Measurements from ENCODE around the gene ISL2.
A peak's percentile ranks its signal among the peaks of the same experiment; 100 is the strongest.

The ISL2 gene

DNA sequence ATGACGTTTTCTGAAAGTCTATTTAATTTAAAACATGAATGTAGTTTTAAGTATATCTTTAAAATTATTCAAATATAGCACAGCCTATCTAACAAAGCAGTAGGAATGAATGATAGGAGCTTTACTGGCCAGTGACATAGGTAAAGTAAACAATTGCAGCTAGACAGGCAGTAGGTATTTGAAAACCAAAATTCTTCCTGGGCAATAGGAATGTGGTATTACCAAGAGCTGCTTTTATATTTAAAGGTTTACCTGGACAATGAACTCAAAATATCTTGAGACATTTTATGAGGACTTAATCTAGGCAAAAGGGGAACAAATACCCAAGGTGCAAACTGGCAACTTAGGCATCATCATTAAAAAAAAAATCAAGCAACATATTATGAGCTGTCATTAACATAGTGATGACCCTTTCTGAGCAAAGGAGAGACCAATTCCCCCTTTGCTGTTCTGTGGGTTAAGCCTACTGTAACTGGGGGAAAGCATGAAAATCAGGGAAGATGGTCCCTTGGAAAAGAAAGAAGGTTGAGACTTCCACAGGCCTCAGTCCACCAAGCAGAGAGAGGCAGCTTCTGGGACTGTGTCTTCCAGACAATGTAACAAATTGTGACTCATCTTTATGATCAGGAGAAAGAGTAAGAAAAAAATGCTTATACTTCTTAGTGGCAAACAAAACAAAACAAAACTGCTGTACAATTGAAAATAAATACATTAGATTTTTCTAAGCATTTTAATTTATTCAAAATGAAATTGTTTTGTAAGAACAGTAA lies 12.9 kb downstream of the ISL2 start:
- no peaks in the 10 kb centered on the region for H3K36me3 ChIP-seq (ENCODE audit: control insufficient read depth in 2 of 2, insufficient read depth in 2 of 2, low read length in 2 of 2)
- H3K4me3 ChIP-seq (ENCODE audit: low read length in 2 of 2), result no peak overlapping the region
- H3K9me3 ChIP-seq (ENCODE audit: control insufficient read depth in 2 of 2, low read length in 2 of 2), result no peaks in the 10 kb centered on the region
- no peak overlapping the region for H3K9ac ChIP-seq (ENCODE audit: low read depth in 1 of 2, low read length in 2 of 2)
- H3K27ac ChIP-seq (ENCODE audit: low read depth in 2 of 2, low read length in 2 of 2), result no peak overlapping the region
- peaks cover 5 to 7% of the 10 kb centered on the region in 2 donors for H3K4me1 ChIP-seq (ENCODE audit: control insufficient read depth in 2 of 2, insufficient read depth in 2 of 2, low read length in 2 of 2)
- H3K27me3 ChIP-seq (ENCODE audit: control insufficient read depth in 2 of 2, insufficient read depth in 2 of 2, low read length in 2 of 2), result peaks cover 12 to 20% of the 10 kb centered on the region in 2 donors

DNA sequence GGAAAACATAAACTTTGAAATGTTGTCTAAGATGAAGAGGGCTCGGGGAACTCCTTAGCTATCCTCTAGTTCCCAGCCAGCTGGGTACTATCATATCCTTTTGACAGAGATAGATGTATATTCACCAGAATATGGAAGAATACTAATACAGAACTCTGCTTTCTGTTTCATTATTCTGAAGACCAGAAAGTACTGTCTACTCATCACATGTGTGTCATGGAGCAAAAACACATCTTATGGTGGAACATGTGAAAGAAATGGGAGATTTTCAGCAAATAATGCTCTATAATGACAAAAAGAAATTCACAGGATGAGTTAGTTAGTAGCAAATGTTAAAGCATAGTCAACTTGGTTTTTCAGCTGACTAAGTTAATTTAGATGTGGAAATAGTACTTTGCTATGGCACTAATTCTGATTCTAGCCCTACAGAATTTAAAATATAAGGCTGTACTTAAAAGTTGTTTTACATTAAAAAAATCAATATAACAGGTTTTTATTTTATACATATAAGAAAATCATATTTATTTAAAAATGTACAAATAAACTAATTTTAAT lies 16.5 kb downstream of the ISL2 start:
- Histone ChIP-seq H3K4me3 (ENCODE audit: low read length in 2 of 2) (no peak overlapping the region), H3K9ac (ENCODE audit: low read depth in 1 of 2, low read length in 2 of 2) (no peak overlapping the region), H3K27me3 (ENCODE audit: control insufficient read depth in 2 of 2, insufficient read depth in 2 of 2, low read length in 2 of 2) (no peaks in the 10 kb centered on the region), H3K4me1 (ENCODE audit: control insufficient read depth in 2 of 2, insufficient read depth in 2 of 2, low read length in 2 of 2) (peaks cover 0 to 4% of the 10 kb centered on the region in 2 donors), H3K27ac (ENCODE audit: low read depth in 2 of 2, low read length in 2 of 2) (no peak overlapping the region), H3K9me3 (ENCODE audit: control insufficient read depth in 2 of 2, low read length in 2 of 2) (no peaks in the 10 kb centered on the region), H3K36me3 (ENCODE audit: control insufficient read depth in 2 of 2, insufficient read depth in 2 of 2, low read length in 2 of 2) (no peaks in the 10 kb centered on the region)

DNA sequence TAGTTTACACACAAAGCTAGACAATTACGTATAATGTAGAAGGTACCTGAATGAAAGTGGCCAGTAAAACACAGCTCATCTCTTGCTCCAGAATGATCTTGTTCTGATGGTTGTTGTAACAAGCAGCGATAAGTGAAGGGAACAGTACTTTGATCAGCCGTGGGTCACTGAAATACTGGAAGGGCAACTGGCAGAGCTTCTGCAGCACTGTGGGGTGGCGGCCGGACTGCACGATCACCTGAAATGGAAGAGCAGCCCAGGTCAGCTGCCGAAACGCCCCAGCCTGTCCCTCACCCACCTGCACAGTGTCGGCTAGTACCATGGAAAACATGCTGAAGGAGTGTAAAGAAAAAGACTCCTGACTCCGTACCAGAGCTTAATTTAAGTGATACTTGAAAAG lies 17.3 kb downstream of the ISL2 start:
- Histone ChIP-seq H3K4me3 (ENCODE audit: low read length in 2 of 2) (no peak overlapping the region), H3K27ac (ENCODE audit: low read depth in 2 of 2, low read length in 2 of 2) (no peak overlapping the region), H3K4me1 (ENCODE audit: control insufficient read depth in 2 of 2, insufficient read depth in 2 of 2, low read length in 2 of 2) (peaks cover 0 to 9% of the 10 kb centered on the region in 2 donors), H3K36me3 (ENCODE audit: control insufficient read depth in 2 of 2, insufficient read depth in 2 of 2, low read length in 2 of 2) (no peaks in the 10 kb centered on the region), H3K27me3 (ENCODE audit: control insufficient read depth in 2 of 2, insufficient read depth in 2 of 2, low read length in 2 of 2) (no peaks in the 10 kb centered on the region), H3K9me3 (ENCODE audit: control insufficient read depth in 2 of 2, low read length in 2 of 2) (no peaks in the 10 kb centered on the region), H3K9ac (ENCODE audit: low read depth in 1 of 2, low read length in 2 of 2) (no peak overlapping the region)

DNA sequence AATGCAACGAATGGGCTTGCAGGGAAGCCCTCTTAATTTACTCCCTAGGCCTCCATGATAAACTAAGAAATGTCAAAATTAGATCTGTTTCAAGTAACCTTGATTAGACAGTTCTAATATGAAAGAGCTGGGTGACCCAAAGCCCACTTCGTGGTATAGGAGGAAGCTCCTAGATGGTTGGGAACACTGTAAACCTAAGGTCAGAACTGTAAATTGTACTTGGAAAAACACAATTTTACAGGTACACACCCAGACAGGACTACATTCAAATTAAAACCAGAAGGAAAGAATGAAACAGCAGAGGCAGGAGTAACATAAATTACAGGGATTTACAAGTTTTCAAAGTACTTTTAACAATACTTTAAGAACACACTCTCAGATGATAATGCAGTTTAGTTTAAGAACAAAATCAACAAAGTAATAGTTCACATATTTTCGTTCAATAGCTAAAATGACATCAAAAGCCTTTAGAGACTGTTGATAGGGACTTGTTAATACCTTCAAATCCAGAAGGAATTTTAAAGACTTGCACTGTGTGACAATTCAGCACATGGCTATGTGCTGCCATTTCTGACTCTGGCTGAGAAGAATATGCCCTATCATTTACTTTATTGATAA lies 18.4 kb downstream of the ISL2 start:
- no peak overlapping the region for H3K4me3 ChIP-seq (ENCODE audit: low read length in 2 of 2)
- no peaks in the 10 kb centered on the region for H3K36me3 ChIP-seq (ENCODE audit: control insufficient read depth in 2 of 2, insufficient read depth in 2 of 2, low read length in 2 of 2)
- no peak overlapping the region for H3K9ac ChIP-seq (ENCODE audit: low read depth in 1 of 2, low read length in 2 of 2)
- H3K27ac ChIP-seq (ENCODE audit: low read depth in 2 of 2, low read length in 2 of 2), result peak overlapping the region; percentile 25 to 26
- H3K27me3 ChIP-seq (ENCODE audit: control insufficient read depth in 2 of 2, insufficient read depth in 2 of 2, low read length in 2 of 2), result no peaks in the 10 kb centered on the region
- H3K4me1 ChIP-seq (ENCODE audit: control insufficient read depth in 2 of 2, insufficient read depth in 2 of 2, low read length in 2 of 2), result peaks cover 0 to 10% of the 10 kb centered on the region in 2 donors
- H3K9me3 ChIP-seq (ENCODE audit: control insufficient read depth in 2 of 2, low read length in 2 of 2), result no peaks in the 10 kb centered on the region

DNA sequence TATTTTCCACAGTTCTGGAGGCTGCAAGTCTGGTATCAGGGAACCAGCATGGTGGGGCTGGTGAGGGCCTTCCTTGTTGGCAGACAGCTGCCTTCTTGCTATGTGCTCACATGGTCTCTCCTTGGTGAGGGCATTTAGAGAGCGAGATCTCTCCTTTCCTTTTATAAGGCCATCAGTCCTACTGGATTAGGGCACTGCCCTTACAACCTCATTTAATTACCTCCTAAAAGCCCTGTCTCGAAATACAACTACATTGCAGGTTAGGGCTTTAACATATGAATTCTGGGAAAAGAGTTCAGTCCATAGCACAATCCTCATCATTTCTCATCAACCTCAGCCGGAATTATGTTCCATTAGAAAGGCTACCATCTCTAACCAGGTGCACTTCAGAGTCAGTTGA lies 21.9 kb downstream of the ISL2 start:
- H3K27me3 ChIP-seq (ENCODE audit: control insufficient read depth in 2 of 2, insufficient read depth in 2 of 2, low read length in 2 of 2), result no peaks in the 10 kb centered on the region
- peaks cover 0 to 10% of the 10 kb centered on the region in 2 donors for H3K4me1 ChIP-seq (ENCODE audit: control insufficient read depth in 2 of 2, insufficient read depth in 2 of 2, low read length in 2 of 2)
- no peaks in the 10 kb centered on the region for H3K36me3 ChIP-seq (ENCODE audit: control insufficient read depth in 2 of 2, insufficient read depth in 2 of 2, low read length in 2 of 2)

DNA sequence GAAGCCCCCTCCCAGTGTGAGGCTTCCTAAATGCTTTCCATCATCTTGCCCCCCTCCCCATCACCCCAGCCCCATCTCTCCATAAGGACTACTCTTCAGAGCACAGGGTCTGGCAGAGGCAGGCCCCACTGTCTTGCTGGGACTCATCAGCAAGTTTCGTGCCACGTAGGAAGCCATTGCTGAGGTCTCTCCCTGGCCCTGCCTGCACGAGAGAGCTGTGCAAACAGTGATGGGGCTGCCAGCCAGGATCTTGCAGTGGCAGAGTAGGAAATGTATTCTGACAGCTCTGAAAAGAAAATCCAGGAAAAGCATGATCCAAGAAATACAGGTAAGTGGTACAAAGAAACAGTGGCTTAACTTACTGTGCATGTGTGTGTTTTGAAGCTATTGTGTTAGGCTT lies 22.6 kb downstream of the ISL2 start:
- Histone ChIP-seq H3K36me3 (ENCODE audit: control insufficient read depth in 2 of 2, insufficient read depth in 2 of 2, low read length in 2 of 2) (no peaks in the 10 kb centered on the region), H3K9ac (ENCODE audit: low read depth in 1 of 2, low read length in 2 of 2) (no peak overlapping the region), H3K27ac (ENCODE audit: low read depth in 2 of 2, low read length in 2 of 2) (no peak overlapping the region), H3K4me1 (ENCODE audit: control insufficient read depth in 2 of 2, insufficient read depth in 2 of 2, low read length in 2 of 2) (peaks cover 0 to 10% of the 10 kb centered on the region in 2 donors), H3K27me3 (ENCODE audit: control insufficient read depth in 2 of 2, insufficient read depth in 2 of 2, low read length in 2 of 2) (no peaks in the 10 kb centered on the region), H3K4me3 (ENCODE audit: low read length in 2 of 2) (no peak overlapping the region), H3K9me3 (ENCODE audit: control insufficient read depth in 2 of 2, low read length in 2 of 2) (no peaks in the 10 kb centered on the region)

More for the DNA sequence above, 21.9 kb downstream of the ISL2 start:
- H3K27ac ChIP-seq (ENCODE audit: low read depth in 2 of 2, low read length in 2 of 2), result no peak overlapping the region
- H3K9ac ChIP-seq (ENCODE audit: low read depth in 1 of 2, low read length in 2 of 2), result no peak overlapping the region
- H3K9me3 ChIP-seq (ENCODE audit: control insufficient read depth in 2 of 2, low read length in 2 of 2), result no peaks in the 10 kb centered on the region
- H3K4me3 ChIP-seq (ENCODE audit: low read length in 2 of 2), result no peak overlapping the region

DNA sequence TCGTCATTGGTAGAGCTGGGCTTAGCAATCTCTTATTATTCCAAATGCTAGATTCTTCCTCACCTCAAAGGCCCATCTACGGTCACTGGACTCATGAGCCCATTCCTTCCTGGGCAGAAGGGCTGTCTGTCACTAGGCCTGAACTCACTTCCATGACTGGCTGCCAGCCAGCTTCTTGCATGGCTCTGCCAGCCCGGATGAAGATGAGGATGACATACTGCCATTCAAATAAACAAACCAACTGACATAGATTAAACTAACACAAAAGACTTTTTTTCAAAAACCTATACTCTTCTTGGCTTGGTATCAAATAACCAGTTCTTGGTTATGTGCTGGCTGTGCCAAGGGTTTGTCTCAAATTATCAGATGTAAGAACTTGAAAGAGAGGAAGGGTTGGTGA lies 23.8 kb downstream of the ISL2 start:
- H3K9ac ChIP-seq (ENCODE audit: low read depth in 1 of 2, low read length in 2 of 2), result no peak overlapping the region
- H3K36me3 ChIP-seq (ENCODE audit: control insufficient read depth in 2 of 2, insufficient read depth in 2 of 2, low read length in 2 of 2), result no peaks in the 10 kb centered on the region
- H3K27me3 ChIP-seq (ENCODE audit: control insufficient read depth in 2 of 2, insufficient read depth in 2 of 2, low read length in 2 of 2), result no peaks in the 10 kb centered on the region
- H3K9me3 ChIP-seq (ENCODE audit: control insufficient read depth in 2 of 2, low read length in 2 of 2), result no peaks in the 10 kb centered on the region
- H3K27ac ChIP-seq (ENCODE audit: low read depth in 2 of 2, low read length in 2 of 2), result no peak overlapping the region
- no peak overlapping the region for H3K4me3 ChIP-seq (ENCODE audit: low read length in 2 of 2)
- peaks cover 3 to 6% of the 10 kb centered on the region in 2 donors for H3K4me1 ChIP-seq (ENCODE audit: control insufficient read depth in 2 of 2, insufficient read depth in 2 of 2, low read length in 2 of 2)

DNA sequence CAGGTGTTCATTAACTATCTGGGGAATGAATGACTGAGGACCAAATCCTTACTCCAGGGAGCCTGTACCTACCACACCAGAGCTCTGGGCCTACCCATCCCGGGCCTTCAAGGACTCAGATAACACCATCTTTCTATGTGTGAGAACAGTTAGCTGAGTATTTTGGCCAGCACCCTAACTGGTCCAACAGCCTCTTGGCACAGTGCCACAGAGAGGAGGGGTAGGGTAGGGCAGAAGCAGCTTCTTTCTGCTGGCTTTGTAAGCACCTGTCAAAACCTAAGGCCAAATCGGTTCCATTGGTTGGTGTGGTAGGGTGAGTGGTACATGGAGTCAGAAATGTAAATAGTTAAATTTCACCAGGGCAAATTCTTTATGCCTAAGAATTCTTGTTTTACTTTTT lies 26.7 kb downstream of the ISL2 start:
- Histone ChIP-seq H3K27ac (ENCODE audit: low read depth in 2 of 2, low read length in 2 of 2) (no peak overlapping the region), H3K36me3 (ENCODE audit: control insufficient read depth in 2 of 2, insufficient read depth in 2 of 2, low read length in 2 of 2) (no peaks in the 10 kb centered on the region), H3K9ac (ENCODE audit: low read depth in 1 of 2, low read length in 2 of 2) (no peak overlapping the region)

DNA sequence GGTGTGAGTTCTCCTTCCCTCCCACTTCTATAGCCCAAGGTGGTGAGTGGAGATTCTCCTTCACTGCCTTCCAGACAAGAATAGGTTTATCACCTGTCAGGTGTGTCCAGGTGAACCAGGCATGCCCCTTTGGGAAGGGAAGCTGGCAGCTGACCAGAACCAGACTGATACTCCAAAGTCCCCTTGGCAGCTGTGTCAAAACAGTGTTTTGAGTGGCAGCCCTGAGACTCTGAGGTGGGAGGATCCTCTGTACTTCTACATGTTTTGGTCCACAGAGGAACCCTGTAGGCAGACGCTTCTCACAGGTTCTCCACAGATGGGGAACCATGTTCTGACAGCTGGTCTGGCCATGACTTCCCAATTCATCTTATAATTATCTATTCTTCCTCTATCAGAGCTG lies 30.1 kb downstream of the ISL2 start:
- Histone ChIP-seq H3K36me3 (ENCODE audit: control insufficient read depth in 2 of 2, insufficient read depth in 2 of 2, low read length in 2 of 2) (no peaks in the 10 kb centered on the region), H3K4me1 (ENCODE audit: control insufficient read depth in 2 of 2, insufficient read depth in 2 of 2, low read length in 2 of 2) (peaks cover 19 to 25% of the 10 kb centered on the region in 2 donors), H3K27ac (ENCODE audit: low read depth in 2 of 2, low read length in 2 of 2) (peak overlapping the region; percentile 6 to 35)

More for the DNA sequence above, 26.7 kb downstream of the ISL2 start:
- Histone ChIP-seq H3K4me3 (ENCODE audit: low read length in 2 of 2) (no peak overlapping the region), H3K4me1 (ENCODE audit: control insufficient read depth in 2 of 2, insufficient read depth in 2 of 2, low read length in 2 of 2) (peaks cover 15 to 28% of the 10 kb centered on the region in 2 donors), H3K9me3 (ENCODE audit: control insufficient read depth in 2 of 2, low read length in 2 of 2) (no peaks in the 10 kb centered on the region), H3K27me3 (ENCODE audit: control insufficient read depth in 2 of 2, insufficient read depth in 2 of 2, low read length in 2 of 2) (no peaks in the 10 kb centered on the region)

DNA sequence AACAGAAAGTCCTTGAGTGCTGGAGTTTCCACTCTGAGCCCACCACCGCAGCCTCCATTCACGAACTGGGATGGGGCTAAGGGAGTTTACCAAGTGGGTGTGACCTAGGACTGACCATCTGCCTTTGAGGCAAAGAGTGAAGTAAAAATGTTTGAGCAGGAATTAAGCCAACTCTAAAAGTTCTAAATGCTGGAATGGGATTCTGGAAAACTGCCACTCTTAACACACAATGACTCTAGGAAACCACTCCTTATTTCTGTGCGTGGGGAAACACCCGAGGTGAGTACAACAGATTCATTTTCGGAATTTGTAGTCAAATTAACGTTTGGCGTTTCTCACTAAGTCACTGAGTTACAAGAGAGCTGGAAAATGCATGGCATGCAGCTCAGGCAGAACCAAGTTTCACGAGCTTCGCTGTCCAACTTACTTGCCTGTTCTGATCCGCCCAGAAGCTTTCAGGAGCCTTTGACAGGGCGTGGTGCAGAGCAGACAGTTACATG lies 31.6 kb downstream of the ISL2 start:
- Histone ChIP-seq H3K9me3 (ENCODE audit: control insufficient read depth in 2 of 2, low read length in 2 of 2) (no peaks in the 10 kb centered on the region), H3K27ac (ENCODE audit: low read depth in 2 of 2, low read length in 2 of 2) (peak overlapping the region; percentile 27 to 41), H3K36me3 (ENCODE audit: control insufficient read depth in 2 of 2, insufficient read depth in 2 of 2, low read length in 2 of 2) (no peaks in the 10 kb centered on the region), H3K4me3 (ENCODE audit: low read length in 2 of 2) (peak overlapping the region; percentile 16 to 26), H3K27me3 (ENCODE audit: control insufficient read depth in 2 of 2, insufficient read depth in 2 of 2, low read length in 2 of 2) (no peaks in the 10 kb centered on the region), H3K9ac (ENCODE audit: low read depth in 1 of 2, low read length in 2 of 2) (no peak overlapping the region), H3K4me1 (ENCODE audit: control insufficient read depth in 2 of 2, insufficient read depth in 2 of 2, low read length in 2 of 2) (peaks cover 19 to 25% of the 10 kb centered on the region in 2 donors)

More for the DNA sequence above, 30.1 kb downstream of the ISL2 start:
- Histone ChIP-seq H3K27me3 (ENCODE audit: control insufficient read depth in 2 of 2, insufficient read depth in 2 of 2, low read length in 2 of 2) (no peaks in the 10 kb centered on the region), H3K4me3 (ENCODE audit: low read length in 2 of 2) (no peak overlapping the region), H3K9ac (ENCODE audit: low read depth in 1 of 2, low read length in 2 of 2) (peak overlapping the region in 1 of 2 donors; percentile 34), H3K9me3 (ENCODE audit: control insufficient read depth in 2 of 2, low read length in 2 of 2) (no peaks in the 10 kb centered on the region)
